Endothelial cell of umbilical vein (primary cell): Measurements from ENCODE around the gene KCNF1. TPM values are rescaled to one million over a fixed set of nuclear protein-coding genes. Genes with fewer than 3 reads are reported as not detected.

Source experiments
- BruUV-seq: library from RNA; stranded (reverse); fragments of 400-500 nt; replicated peaks from 2 replicates; lab custom pipeline; 2021; lab: Mats Ljungman, UMichigan
- CTCF ChIA-PET: fragments of 300-600, 350-600 bp; sonication (Branson Sonifier 250); formaldehyde crosslinking; loops from one replicate; lab custom pipeline; 2021; ENCODE audit warnings: antibody characterized with exemption, inconsistent platforms; lab: Charles Lee
- POLR2A ChIA-PET: fragments of 300-600, 350-600 bp; sonication (Branson Sonifier 250); formaldehyde crosslinking; loops from one replicate; lab custom pipeline; 2021; ENCODE audit warnings: antibody characterized with exemption, inconsistent platforms; lab: Charles Lee
- DNase-seq: peaks from one replicate; pipeline ENCODE4 v3.0.0-alpha.2; 2011; ENCODE audit warnings: low read depth, low spot score
- FAIRE-seq: peaks from 2 replicates; lab custom pipeline; 2011; peaks lifted over from hg19 to GRCh38; lab: Jason Lieb, UNC
- H2AFZ ChIP-seq: 2 replicates; pipeline ENCODE4 v1.6.0; 2012; ENCODE audit warnings: low read depth, low read length, control low read depth, inconsistent platforms
- H3K27ac ChIP-seq: 2 replicates; pipeline ENCODE4 v1.5.1; 2011; ENCODE audit warnings: low read depth, mild to moderate bottlenecking, control low read depth, low read length, moderate library complexity; ENCODE audit not compliant: insufficient read depth
- H3K27me3 ChIP-seq, 2 experiments: 2 replicates each; pipeline versions ENCODE4 v1.6.0 to v1.6.1; 2011; ENCODE audit warnings: low read length in 2 of 2, mixed read lengths in 1 of 2; ENCODE audit not compliant: control insufficient read depth in 2 of 2, insufficient read depth in 2 of 2
- H3K36me3 ChIP-seq, 2 experiments: 2 replicates in 1 of 2; 3 replicates in 1 of 2; pipeline ENCODE4 v1.5.1; 2011; ENCODE audit warnings: low read length in 2 of 2, mild to moderate bottlenecking in 1 of 2, moderate library complexity in 1 of 2; ENCODE audit not compliant: control insufficient read depth in 2 of 2, insufficient read depth in 2 of 2; ENCODE audit errors: extremely low read depth in 1 of 2
- H3K4me1 ChIP-seq: 3 replicates; pipeline ENCODE4 v1.5.1; 2011; ENCODE audit warnings: mild to moderate bottlenecking, low read length; ENCODE audit not compliant: control insufficient read depth, insufficient read depth; ENCODE audit errors: extremely low read depth
- H3K4me2 ChIP-seq: 2 replicates; pipeline ENCODE4 v1.6.1; 2011; ENCODE audit warnings: low read length, control low read depth, mixed read lengths; ENCODE audit not compliant: insufficient read depth
- H3K4me3 ChIP-seq, 3 experiments: fragments of 200-600 bp in 1 of 3; sonication (generic), shearing (Covaris generic) in 1 of 3; replicated peaks in 1 of 3; 2 replicates each; pipeline ENCODE4 v1.5.1; 2011 to 2016; ENCODE audit warnings: control low read depth in 3 of 3, low read length in 3 of 3, mild to moderate bottlenecking in 2 of 3, inconsistent platforms in 1 of 3, low read depth in 1 of 3, moderate library complexity in 1 of 3; ENCODE audit not compliant: insufficient read depth in 1 of 3
- H3K79me2 ChIP-seq: 2 replicates; pipeline ENCODE4 v1.6.0; 2012; ENCODE audit warnings: low read length, inconsistent platforms; ENCODE audit not compliant: control insufficient read depth, insufficient read depth
- H3K9ac ChIP-seq: replicated peaks from 2 replicates; pipeline ENCODE3; 2011; ENCODE audit warnings: low read length, control low read depth; ENCODE audit not compliant: insufficient read depth; ENCODE audit errors: extremely low read depth
- H3K9me1 ChIP-seq: replicated peaks from 3 replicates; pipeline ENCODE4 v1.6.0; 2011; ENCODE audit warnings: mild to moderate bottlenecking, low read length; ENCODE audit not compliant: control insufficient read depth, insufficient read depth; ENCODE audit errors: extremely low read depth
- H3K9me3 ChIP-seq: replicated peaks from 2 replicates; pipeline ENCODE4 v1.5.1; 2012; ENCODE audit warnings: low read length, inconsistent platforms; ENCODE audit not compliant: control insufficient read depth, insufficient read depth
- H4K20me1 ChIP-seq: replicated peaks from 2 replicates; pipeline ENCODE3; 2011; ENCODE audit warnings: mild to moderate bottlenecking, low read length; ENCODE audit not compliant: control insufficient read depth, insufficient read depth; ENCODE audit errors: extremely low read depth
- CTCF ChIP-seq, 2 donors: IDR thresholded peaks; 1 replicate in 1 of 2; 2 replicates in 1 of 2; pipeline ENCODE4 v1.5.1; 2011; ENCODE audit warnings: low read length in 2 of 2, mild to moderate bottlenecking in 2 of 2, moderate library complexity in 2 of 2, control low read depth in 1 of 2, inconsistent platforms in 1 of 2, low read depth in 1 of 2; ENCODE audit not compliant: insufficient read depth in 1 of 2; ENCODE audit errors: extremely low read depth in 1 of 2
- EZH2 ChIP-seq: IDR thresholded peaks from 2 replicates; pipeline ENCODE4 v1.6.1; 2012; ENCODE audit warnings: borderline replicate concordance, low read depth, mild to moderate bottlenecking, moderate library complexity, low read length, inconsistent platforms; ENCODE audit not compliant: severe bottlenecking
- FOS ChIP-seq: IDR thresholded peaks from 2 replicates; pipeline ENCODE4 v1.6.1; 2011; ENCODE audit warnings: mild to moderate bottlenecking, low read length, moderate library complexity, borderline replicate concordance; ENCODE audit not compliant: insufficient read depth
- GATA2 ChIP-seq: IDR thresholded peaks from 2 replicates; pipeline ENCODE4 v1.7.0; 2011; ENCODE audit warnings: low read depth, mild to moderate bottlenecking, moderate library complexity, mixed read lengths, low read length; ENCODE audit not compliant: insufficient read length, insufficient read depth
- JUN ChIP-seq: IDR thresholded peaks from 2 replicates; pipeline ENCODE4 v1.6.1; 2011; ENCODE audit warnings: borderline replicate concordance, low read depth; ENCODE audit not compliant: insufficient read length, insufficient read depth
- MYC ChIP-seq: IDR thresholded peaks from one replicate; pipeline ENCODE4 v1.6.1; 2011; ENCODE audit warnings: mild to moderate bottlenecking, low read depth, low read length
- POLR2A ChIP-seq: IDR thresholded peaks from 2 replicates; pipeline ENCODE4 v1.6.1; 2012; ENCODE audit warnings: low read depth, mild to moderate bottlenecking, control low read depth, low read length
- POLR2AphosphoS5 ChIP-seq: IDR thresholded peaks from 2 replicates; pipeline ENCODE4 v1.6.1; 2012; ENCODE audit warnings: low read depth, mild to moderate bottlenecking, control low read depth, low read length, moderate library complexity; ENCODE audit not compliant: insufficient read depth
- dilution Hi-C: fragments of 300-500 bp; cut with MboI; formaldehyde crosslinking; loops from one replicate; pipeline ENCODE4 v1.15.0; 2019; ENCODE audit warnings: low sequenced_read_pairs; ENCODE audit not compliant: extremely low pct_ligation_motif_present
- intact Hi-C: fragments of 100-400 bp; cut with micrococcal nuclease; formaldehyde crosslinking; loops from one replicate; pipeline ENCODE4 v1.10.0; 2022
- polyA plus RNA-seq, 4 experiments: library from polyadenylated mRNA; depleted of rRNA in 3 of 4; stranded (reverse) in 3 of 4; unstranded in 1 of 4; fragments of >200 nt; gene quantifications; 2 replicates each; pipeline versions ENCODE4 v1.2.1 to v1.2.3, GENCODE V29; 2011 to 2012; ENCODE audit warnings: missing spikeins in 1 of 4
- total RNA-seq: library from RNA; stranded (reverse); gene quantifications from 2 replicates; pipeline ENCODE4 v1.2.3, GENCODE V29; 2021
- TF ChIP-seq, protein P1 (sequence below): IDR thresholded peaks from 2 replicates; pipeline ENCODE4 v1.6.1; 2011; ENCODE audit not compliant: insufficient read depth, insufficient read length

The KCNF1 gene
- total and polyA plus RNA-seq, 2 donors (not counting 3 experiments of a cell fraction or from before 2014, with no cell fraction given), result 0.23 to 0.42 TPM

- dilution Hi-C loops (no loop called here), intact Hi-C loops (no loop called here)
- BruUV-seq, result no TSS peak
- Histone ChIP-seq H3K27ac (no peak overlapping the region), H3K36me3 (no peaks in the 10 kb centered on the region), H3K4me2 (no peak overlapping the region), H2AFZ (no peak overlapping the region), H3K9me3 (no peaks in the 10 kb centered on the region), H3K9ac (no peak overlapping the region), H3K27me3 (peaks cover 19 to 20% of the 10 kb centered on the region in 2 experiments), H3K4me1 (no peaks in the 10 kb centered on the region), H4K20me1 (no peaks in the 10 kb centered on the region), H3K4me3 (no peak overlapping the region), H3K79me2 (no peaks in the 10 kb centered on the region), H3K9me1 (no peaks in the 10 kb centered on the region)
- ChIA-PET POLR2A (no interaction called here), CTCF (interaction anchor here (1.0 to 2.8 kb wide), 3 partner anchors 12 to 94 kb away, joined by 3 to 9 read pairs (median 4); partner anchors contain the start of gene KCNF1)
- TF ChIP-seq JUN (no peak), FOS (no peak), POLR2A (no peak), CTCF (IDR thresholded peaks at IDR 0.05; ENCODE audit: extremely low read depth in 1 of 2, insufficient read depth in 1 of 2, low read depth in 1 of 2, low read length in 2 of 2) (no peak), EZH2 (no peak), POLR2AphosphoS5 (no peak), MYC (no peak), GATA2 (no peak)
- TF ChIP-seq, protein P1, sequence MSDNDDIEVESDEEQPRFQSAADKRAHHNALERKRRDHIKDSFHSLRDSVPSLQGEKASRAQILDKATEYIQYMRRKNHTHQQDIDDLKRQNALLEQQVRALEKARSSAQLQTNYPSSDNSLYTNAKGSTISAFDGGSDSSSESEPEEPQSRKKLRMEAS, result no peak
- FAIRE-seq (no peak), DNase-seq (no peak)
These were observed 14.6 kb downstream of the KCNF1 start for GRCh38 chr2:10926191-10926820.
